ENCODE measurements around the gene EP400.

DNA sequence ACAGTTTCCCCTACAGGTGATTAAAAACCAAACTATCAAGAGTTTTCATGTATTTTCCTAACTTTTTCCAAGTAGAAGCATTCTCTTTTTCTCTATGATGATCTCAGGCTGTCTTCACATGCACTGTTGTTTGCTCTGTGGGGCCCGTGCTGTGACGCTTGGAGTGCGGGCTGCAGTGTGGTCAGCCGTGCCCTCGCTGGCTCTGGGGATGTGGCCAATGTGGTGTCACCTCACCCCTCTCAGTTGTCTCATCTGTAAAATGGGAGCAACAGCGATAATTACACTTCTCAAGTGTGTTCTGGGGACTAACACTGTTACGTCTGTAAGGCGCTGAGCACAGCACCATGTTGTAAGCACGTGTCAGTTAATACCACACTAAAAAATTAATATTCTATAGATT, 165.8 kb downstream of the EP400 start:
- TF ChIP-seq, protein P1, sequence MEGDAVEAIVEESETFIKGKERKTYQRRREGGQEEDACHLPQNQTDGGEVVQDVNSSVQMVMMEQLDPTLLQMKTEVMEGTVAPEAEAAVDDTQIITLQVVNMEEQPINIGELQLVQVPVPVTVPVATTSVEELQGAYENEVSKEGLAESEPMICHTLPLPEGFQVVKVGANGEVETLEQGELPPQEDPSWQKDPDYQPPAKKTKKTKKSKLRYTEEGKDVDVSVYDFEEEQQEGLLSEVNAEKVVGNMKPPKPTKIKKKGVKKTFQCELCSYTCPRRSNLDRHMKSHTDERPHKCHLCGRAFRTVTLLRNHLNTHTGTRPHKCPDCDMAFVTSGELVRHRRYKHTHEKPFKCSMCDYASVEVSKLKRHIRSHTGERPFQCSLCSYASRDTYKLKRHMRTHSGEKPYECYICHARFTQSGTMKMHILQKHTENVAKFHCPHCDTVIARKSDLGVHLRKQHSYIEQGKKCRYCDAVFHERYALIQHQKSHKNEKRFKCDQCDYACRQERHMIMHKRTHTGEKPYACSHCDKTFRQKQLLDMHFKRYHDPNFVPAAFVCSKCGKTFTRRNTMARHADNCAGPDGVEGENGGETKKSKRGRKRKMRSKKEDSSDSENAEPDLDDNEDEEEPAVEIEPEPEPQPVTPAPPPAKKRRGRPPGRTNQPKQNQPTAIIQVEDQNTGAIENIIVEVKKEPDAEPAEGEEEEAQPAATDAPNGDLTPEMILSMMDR (IDR thresholded peaks at IDR 0.05; ENCODE audit: low read depth, low read length), result no peak
- TF ChIP-seq POLR2A (IDR thresholded peaks at IDR 0.05; ENCODE audit: extremely low read depth, insufficient read length) (no peak), MYC (IDR thresholded peaks at IDR 0.05; ENCODE audit: low read depth, low read length) (no peak)

Data from NB4 (cell line).